K562 (cell line): ENCODE results near the gene LAMC1. TPM values are rescaled to one million over a fixed set of nuclear protein-coding genes. Genes with fewer than 3 reads are reported as not detected.

ENCODE experiments used
- ATAC-seq: fragments of 200-7000 bp; cut with Tn5 transposase; 3 replicates; pipeline ENCODE4 v1.9.1; 2020; ENCODE audit warnings: moderate library complexity
- Bru-seq: library from RNA; stranded (reverse); fragments of 400-500 nt; gene quantifications from one replicate; lab custom pipeline; 2021; lab: Mats Ljungman, UMichigan
- BruChase-seq, 2 experiments: library from RNA; stranded (reverse); fragments of 400-500 nt; gene quantifications; one replicate each; lab custom pipeline; 2021; lab: Mats Ljungman, UMichigan
- BruUV-seq: library from RNA; stranded (reverse); fragments of 400-500 nt; replicated peaks from 2 replicates; lab custom pipeline; 2021; lab: Mats Ljungman, UMichigan
- CTCF ChIA-PET: fragments of 300-600 bp; formaldehyde crosslinking; extraction: SDS; loops from one replicate; lab custom pipeline; 2021; ENCODE audit warnings: low intra/inter-chr PET ratio; lab: Yijun Ruan, JAX
- POLR2A ChIA-PET: fragments of 300-600, 350-650 bp; sonication (Branson Sonifier 250); formaldehyde crosslinking; extraction: SDS; loops from one replicate; lab custom pipeline; 2021; ENCODE audit warnings: antibody characterized with exemption, inconsistent platforms; lab: Yijun Ruan, JAX
- DNase-seq, 4 experiments: peaks; one replicate each; pipeline versions ENCODE4 v3.0.0 to v3.0.0-alpha.2; 2011 to 2018; ENCODE audit warnings: low spot score in 3 of 4, mixed read lengths in 3 of 4; ENCODE audit errors: extremely low read depth in 1 of 4
- FAIRE-seq: peaks from 2 replicates; lab custom pipeline; 2011; peaks lifted over from hg19 to GRCh38; lab: Jason Lieb, UNC
- H2AFZ ChIP-seq: 2 replicates; pipeline ENCODE4 v1.6.0; 2011; ENCODE audit warnings: low read depth, low read length, control low read depth, inconsistent platforms
- H3K27ac ChIP-seq: fragments of 200-600 bp; 3 replicates; pipeline ENCODE4 v1.8.0; 2011; ENCODE audit warnings: low read depth, mild to moderate bottlenecking, control low read depth, inconsistent platforms, low read length, moderate library complexity, mixed read lengths; ENCODE audit errors: extremely low read depth
- H3K27me3 ChIP-seq, 2 experiments: fragments of 300-600 bp in 1 of 2; 2 replicates in 1 of 2; 3 replicates in 1 of 2; pipeline versions ENCODE4 v1.6.0 to v1.8.0; 2011; ENCODE audit warnings: inconsistent platforms in 2 of 2, low read length in 2 of 2, mild to moderate bottlenecking in 1 of 2, mixed read lengths in 1 of 2, moderate library complexity in 1 of 2; ENCODE audit not compliant: control insufficient read depth in 2 of 2, insufficient read depth in 2 of 2
- H3K36me3 ChIP-seq: fragments of 300-600 bp; 3 replicates; pipeline ENCODE4 v1.8.0; 2011; ENCODE audit warnings: mild to moderate bottlenecking, low read length, inconsistent platforms; ENCODE audit not compliant: control insufficient read depth, insufficient read depth
- H3K4me1 ChIP-seq, 2 experiments: fragments of 200-600 bp in 1 of 2; replicated peaks in 1 of 2; 2 replicates in 1 of 2; 3 replicates in 1 of 2; pipeline versions ENCODE4 v1.5.1 to v1.8.0; 2011; ENCODE audit warnings: inconsistent platforms in 2 of 2, low read length in 2 of 2, mild to moderate bottlenecking in 1 of 2, mixed read lengths in 1 of 2, moderate library complexity in 1 of 2; ENCODE audit not compliant: control insufficient read depth in 2 of 2, insufficient read depth in 2 of 2
- H3K4me2 ChIP-seq: 2 replicates; pipeline ENCODE4 v1.6.1; 2011; ENCODE audit warnings: low read length, control low read depth, inconsistent platforms, mixed read lengths; ENCODE audit not compliant: insufficient read depth
- H3K4me3 ChIP-seq: fragments of 200-600 bp; sonication (generic), shearing (Covaris generic); 2 replicates; pipeline ENCODE4 v1.5.1; 2016; ENCODE audit warnings: control low read depth, inconsistent platforms
- H3K79me2 ChIP-seq: fragments of 200-600 bp; 3 replicates; pipeline ENCODE4 v1.8.0; 2011; ENCODE audit warnings: low read length, inconsistent platforms; ENCODE audit not compliant: control insufficient read depth, insufficient read depth
- H3K9ac ChIP-seq, 2 experiments: 2 replicates each; pipeline versions ENCODE4 v1.6.0 to v1.6.1; 2011; ENCODE audit warnings: low read depth in 2 of 2, low read length in 2 of 2, control low read depth in 1 of 2, inconsistent platforms in 1 of 2, mild to moderate bottlenecking in 1 of 2, mixed read lengths in 1 of 2; ENCODE audit not compliant: insufficient read depth in 1 of 2
- H3K9me1 ChIP-seq: one replicate; pipeline ENCODE4 v1.6.0; 2011; ENCODE audit warnings: inconsistent platforms, mild to moderate bottlenecking, low read length, moderate library complexity; ENCODE audit not compliant: control insufficient read depth, insufficient read depth
- H3K9me3 ChIP-seq: replicated peaks from 2 replicates; pipeline ENCODE4 v1.5.1; 2011; ENCODE audit warnings: low read depth, low read length, inconsistent platforms; ENCODE audit not compliant: control insufficient read depth, insufficient read depth
- H4K20me1 ChIP-seq: replicated peaks from 2 replicates; pipeline ENCODE4 v1.6.1; 2011; ENCODE audit warnings: low read length, inconsistent platforms, mixed read lengths; ENCODE audit not compliant: control insufficient read depth, insufficient read depth
- NR3C1 ChIP-seq: sonication (generic); formaldehyde crosslinking; IDR thresholded peaks from 2 replicates; pipeline ENCODE4 v1.8.1; 2022; ENCODE audit warnings: missing genetic modification reagents
- whole genome bisulfite sequencing: fragments of 100-300 bp; shearing (Covaris generic); methylation state at CpG from one replicate; pipeline ENCODE4 v1.1.6; 2016; ENCODE audit warnings: low coverage, mixed read lengths; ENCODE audit not compliant: insufficient coverage; ENCODE audit errors: missing lambda C conversion rate; 5-methylcytosine and 5-hydroxymethylcytosine counted together
- in situ Hi-C: fragments of 300-500 bp; cut with MboI; formaldehyde crosslinking; loops from 4 replicates; pipeline ENCODE4 v1.15.0; 2018; ENCODE audit warnings: inconsistent platforms, mixed read lengths
- intact Hi-C: fragments of 100-400 bp; cut with micrococcal nuclease; formaldehyde crosslinking; loops from 2 replicates; pipeline ENCODE4 v1.14.2; 2022
- long read RNA-seq, 3 experiments: library from polyadenylated mRNA in 2 of 3; library from RNA in 1 of 3; unstranded in 2 of 3; stranded (forward) in 1 of 3; transcript quantifications; one replicate each; pipeline ENCODE4 v2.0.0, GENCODE V29; 2019 to 2022
- polyA minus RNA-seq, 3 experiments: library from RNA; depleted of rRNA, polyadenylated mRNA; stranded (reverse); fragments of >200 nt; gene quantifications; 2 replicates each; pipeline ENCODE4 v1.2.3, GENCODE V29; 2011
- polyA plus RNA-seq, 8 experiments: library from polyadenylated mRNA; depleted of rRNA in 4 of 8; stranded (reverse) in 5 of 8; unstranded in 3 of 8; fragments of >200 nt; fragmentation: Nextera tagmentation in 2 of 8; fragmentation: Illumina TruSeq in 1 of 8; extraction: Ambion mirVana in 2 of 8; extraction: Trizol in 1 of 8; gene quantifications; 2 replicates each; pipeline versions ENCODE4 v1.2.1 to v1.2.3, GENCODE V29; 2011 to 2014; ENCODE audit warnings: inconsistent platforms in 1 of 8, missing spikeins in 1 of 8
- total RNA-seq, 7 experiments: library from RNA; depleted of rRNA in 6 of 7; stranded (reverse); fragments of >200 nt in 6 of 7; fragmentation: Illumina TruSeq in 2 of 7; extraction: Trizol in 2 of 7; gene quantifications; 2 replicates each; pipeline versions ENCODE4 v1.2.1 to v1.2.3, GENCODE V29; 2011 to 2021; ENCODE audit warnings: low replicate concordance in 1 of 7
- TF ChIP-seq, protein P1 (sequence below): fragments of 200-800 bp; sonication (Bioruptor generic); IDR thresholded peaks from 2 replicates; pipeline ENCODE4 v1.6.1; 2017; ENCODE audit warnings: missing genetic modification characterization, missing compliant biosample characterization

Gene LAMC1
- 1.7 and 2.9 TPM in 2 replicates for total RNA-seq (2011; cell fraction: chromatin; rRNA removed; ENCODE audit: low replicate concordance)
- total RNA-seq (2011; cell fraction: nucleolus; rRNA removed), result 2.1 and 2.7 TPM in 2 replicates
- total RNA-seq (2011; cell fraction: nucleoplasm; rRNA removed), result 0.84 and 2.1 TPM in 2 replicates
- total RNA-seq (2014; rRNA removed) (0.36 and 0.53 TPM in 2 replicates), total RNA-seq (2014; rRNA removed; fragmentation: Illumina TruSeq; extraction: Trizol) (0.07 and 0.13 TPM in 2 replicates), total RNA-seq (2015; rRNA removed; fragmentation: Illumina TruSeq; extraction: Trizol) (0.07 TPM in 1 of 2 replicates, not detected in the other), total RNA-seq (2021) (0.60 and 0.71 TPM in 2 replicates), polyA plus RNA-seq (2011; rRNA removed) (0.13 and 0.16 TPM in 2 replicates), polyA plus RNA-seq (2014; fragmentation: Illumina TruSeq; extraction: Trizol) (0.07 and 0.24 TPM in 2 replicates), polyA plus RNA-seq (2014; fragmentation: Nextera tagmentation; extraction: Ambion mirVana) (not detected), polyA plus RNA-seq (2014; rRNA removed) (0.21 TPM in 1 of 2 replicates, not detected in the other), polyA minus RNA-seq (2011; rRNA and poly(A)+ RNA removed) (0.24 and 1.2 TPM in 2 replicates), Bru-seq, nascent RNA (percentile 22 among the genes with signal in this experiment), BruChase-seq, experiment 1, labeled RNA remaining after a 2-hour chase (percentile 21 among the genes with signal in this experiment), BruChase-seq, experiment 2, labeled RNA remaining after a 6-hour chase (percentile 23 among the genes with signal in this experiment)
- polyA plus RNA-seq (2011; cell fraction: cytosol; rRNA removed), result 0.15 and 0.16 TPM in 2 replicates
- polyA plus RNA-seq (2011; cell fraction: nucleus; rRNA removed), result 0.06 and 1.1 TPM in 2 replicates
- polyA plus RNA-seq (2012), result 0.07 and 0.08 TPM in 2 replicates
- 1.3 and 1.6 TPM in 2 replicates for polyA minus RNA-seq (2011; cell fraction: cytosol; rRNA and poly(A)+ RNA removed)
- 0.54 and 0.78 TPM in 2 replicates for polyA minus RNA-seq (2011; cell fraction: nucleus; rRNA and poly(A)+ RNA removed)
- long read RNA-seq, experiment 1, result 0 reads
- long read RNA-seq, experiment 2, result 0 reads
- long read RNA-seq, experiment 3, result 0 reads

DNA sequence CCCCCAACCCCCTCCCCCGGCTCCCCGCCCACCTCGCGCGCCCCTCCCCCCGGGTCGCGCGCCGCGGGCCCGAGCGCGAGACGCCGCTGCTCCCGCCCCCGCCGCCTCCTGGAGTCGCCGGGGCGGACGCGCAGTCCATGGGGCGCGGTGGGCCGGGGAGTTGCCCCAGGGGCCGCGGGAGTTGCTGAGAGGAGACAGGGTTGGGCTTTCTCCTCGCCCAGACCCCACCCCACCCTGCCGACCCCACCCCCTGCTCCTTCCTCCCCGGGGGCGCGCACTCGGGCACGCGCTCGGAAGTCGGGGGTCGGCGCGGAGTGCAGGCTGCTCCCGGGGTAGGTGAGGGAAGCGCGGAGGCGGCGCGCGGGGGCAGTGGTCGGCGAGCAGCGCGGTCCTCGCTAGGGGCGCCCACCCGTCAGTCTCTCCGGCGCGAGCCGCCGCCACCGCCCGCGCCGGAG lies at the start of gene LAMC1:
TSS of gene LAMC1 (plus strand) at position 275 of the 455 bp plus-strand sequence. CDS start 297 bp downstream, outside the sequence.
- H3K4me3 ChIP-seq, result peak within 1 kb of the TSS; percentile 25
- CTCF ChIA-PET, result no interaction called here
- no peak within 1 kb of the TSS for H3K27ac ChIP-seq
- ATAC-seq (peak; percentile 79), FAIRE-seq (no peak), DNase-seq (peak; percentile 44 to 83 (median 72))
- H3K36me3 ChIP-seq, result no peaks in the 10 kb centered on the region
- BruUV-seq, result no TSS peak
- no peaks in the 10 kb centered on the region for H4K20me1 ChIP-seq
- no peaks in the 10 kb centered on the region for H3K9me3 ChIP-seq
- H2AFZ ChIP-seq, result peak within 1 kb of the TSS; percentile 67
- in situ Hi-C loops, result no loop called here
- 1% methylated on average over 29 of the region's 65 CpGs for WGBS
- H3K9ac ChIP-seq, result peak within 1 kb of the TSS; percentile 32 to 64; a peak in 2 of 4 replicates
- H3K4me2 ChIP-seq, result peak within 1 kb of the TSS; percentile 76
- no peaks in the 10 kb centered on the region for H3K9me1 ChIP-seq
- intact Hi-C loops, result no loop called here
- H3K4me1 ChIP-seq, result peaks cover 7 to 17% of the 10 kb centered on the region in 2 experiments; a peak in 4 of 5 replicates
- TF ChIP-seq NR3C1, result no peak
- TF ChIP-seq, protein P1, sequence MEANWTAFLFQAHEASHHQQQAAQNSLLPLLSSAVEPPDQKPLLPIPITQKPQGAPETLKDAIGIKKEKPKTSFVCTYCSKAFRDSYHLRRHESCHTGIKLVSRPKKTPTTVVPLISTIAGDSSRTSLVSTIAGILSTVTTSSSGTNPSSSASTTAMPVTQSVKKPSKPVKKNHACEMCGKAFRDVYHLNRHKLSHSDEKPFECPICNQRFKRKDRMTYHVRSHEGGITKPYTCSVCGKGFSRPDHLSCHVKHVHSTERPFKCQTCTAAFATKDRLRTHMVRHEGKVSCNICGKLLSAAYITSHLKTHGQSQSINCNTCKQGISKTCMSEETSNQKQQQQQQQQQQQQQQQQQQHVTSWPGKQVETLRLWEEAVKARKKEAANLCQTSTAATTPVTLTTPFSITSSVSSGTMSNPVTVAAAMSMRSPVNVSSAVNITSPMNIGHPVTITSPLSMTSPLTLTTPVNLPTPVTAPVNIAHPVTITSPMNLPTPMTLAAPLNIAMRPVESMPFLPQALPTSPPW (CRISPR knock-in tag), result peak; percentile 16; the same call in 1 of the 2 replicates
- peaks cover 35 to 42% of the 10 kb centered on the region in 2 experiments for H3K27me3 ChIP-seq
- no peaks in the 10 kb centered on the region for H3K79me2 ChIP-seq
- POLR2A ChIA-PET, result no interaction called here
